NCI-H1417 (cell line): Measurements from ENCODE around the gene PGRMC2.

Source experiments
- DNase-seq, 3 experiments: peaks; one replicate each; lab custom pipeline; 2025; lab: John Stamatoyannopoulos, UW

Gene PGRMC2

GRCh38 chr4:128298852-128299251 lies 11.2 kb upstream of the PGRMC2 start:
- DNase-seq, result no peak

- no peak for DNase-seq
These were observed 10.6 kb upstream of the PGRMC2 start for GRCh38 chr4:128298146-128298758.

DNA sequence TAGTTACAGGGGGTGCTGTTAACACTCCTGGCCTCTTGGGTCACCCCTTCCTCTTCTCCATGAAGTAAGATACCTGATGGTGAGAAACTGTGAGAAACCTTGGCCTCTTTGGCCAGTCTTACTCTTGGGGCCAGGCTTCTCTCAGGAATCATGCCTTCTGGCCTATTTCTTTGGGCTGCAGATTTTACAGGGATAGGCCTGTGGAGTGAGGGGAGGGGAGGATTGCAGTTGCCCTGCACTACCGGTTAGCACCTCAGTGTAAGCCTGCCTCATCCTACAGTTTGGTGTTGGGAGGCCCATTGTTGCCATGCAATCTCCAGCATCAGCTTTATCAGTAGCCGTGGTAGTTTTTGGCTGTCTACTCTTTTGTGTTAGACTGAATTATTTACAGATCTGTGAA lies 7.6 kb upstream of the PGRMC2 start:
- no peak for DNase-seq

GRCh38 chr4:128294464-128294863 lies 6.9 kb upstream of the PGRMC2 start:
- no peak for DNase-seq

- no peak for DNase-seq
These were observed 4.7 kb upstream of the PGRMC2 start for GRCh38 chr4:128292349-128292748.

GRCh38 chr4:128291096-128291495 lies 3.5 kb upstream of the PGRMC2 start:
- DNase-seq, result no peak

DNA sequence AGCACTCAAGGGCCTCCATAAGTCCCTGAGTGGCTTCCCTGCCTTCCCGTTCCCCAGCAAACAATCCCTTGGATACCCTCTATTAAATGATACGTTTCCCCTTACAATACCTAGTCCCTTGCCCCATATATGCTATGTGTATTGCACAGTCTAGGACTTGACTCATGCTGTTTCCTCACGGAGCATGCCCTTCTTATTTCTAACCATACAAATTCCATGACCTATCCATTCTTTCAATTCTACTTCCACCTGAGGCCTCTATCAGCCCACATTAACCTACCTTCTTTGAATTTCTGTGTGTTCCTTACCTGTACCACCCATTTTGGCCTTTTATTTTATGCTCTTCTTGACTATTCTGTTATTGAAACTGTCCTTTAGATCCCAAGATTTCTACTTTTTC lies 2.9 kb upstream of the PGRMC2 start:
- DNase-seq, result no peak

- DNase-seq, result peak in 1 of 3 experiments; percentile 39
These were observed 2.0 kb upstream of the PGRMC2 start for GRCh38 chr4:128289523-128290158.

DNA sequence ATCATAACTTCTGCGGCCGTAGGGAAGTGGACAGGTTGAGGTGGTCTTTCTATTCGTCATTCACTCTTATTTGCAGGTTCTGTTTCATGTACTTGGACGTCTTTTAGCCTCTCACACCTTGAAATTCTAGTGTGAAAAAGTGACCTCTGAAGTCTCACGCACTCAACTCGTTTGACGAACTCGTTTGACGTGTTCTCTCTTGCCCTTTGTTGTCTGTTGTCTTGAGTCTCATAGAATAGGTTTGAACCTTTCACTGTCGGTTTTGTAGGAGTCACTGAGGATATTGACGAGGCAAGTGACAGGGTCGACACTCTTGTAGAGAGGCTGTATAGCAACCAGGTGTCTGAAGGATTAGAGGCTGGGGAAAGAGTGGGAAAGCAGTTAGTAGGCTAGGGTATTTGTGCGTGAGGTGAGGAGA lies 1.1 kb upstream of the PGRMC2 start:
- peak; percentile 31 to 92 (median 82) for DNase-seq

DNA sequence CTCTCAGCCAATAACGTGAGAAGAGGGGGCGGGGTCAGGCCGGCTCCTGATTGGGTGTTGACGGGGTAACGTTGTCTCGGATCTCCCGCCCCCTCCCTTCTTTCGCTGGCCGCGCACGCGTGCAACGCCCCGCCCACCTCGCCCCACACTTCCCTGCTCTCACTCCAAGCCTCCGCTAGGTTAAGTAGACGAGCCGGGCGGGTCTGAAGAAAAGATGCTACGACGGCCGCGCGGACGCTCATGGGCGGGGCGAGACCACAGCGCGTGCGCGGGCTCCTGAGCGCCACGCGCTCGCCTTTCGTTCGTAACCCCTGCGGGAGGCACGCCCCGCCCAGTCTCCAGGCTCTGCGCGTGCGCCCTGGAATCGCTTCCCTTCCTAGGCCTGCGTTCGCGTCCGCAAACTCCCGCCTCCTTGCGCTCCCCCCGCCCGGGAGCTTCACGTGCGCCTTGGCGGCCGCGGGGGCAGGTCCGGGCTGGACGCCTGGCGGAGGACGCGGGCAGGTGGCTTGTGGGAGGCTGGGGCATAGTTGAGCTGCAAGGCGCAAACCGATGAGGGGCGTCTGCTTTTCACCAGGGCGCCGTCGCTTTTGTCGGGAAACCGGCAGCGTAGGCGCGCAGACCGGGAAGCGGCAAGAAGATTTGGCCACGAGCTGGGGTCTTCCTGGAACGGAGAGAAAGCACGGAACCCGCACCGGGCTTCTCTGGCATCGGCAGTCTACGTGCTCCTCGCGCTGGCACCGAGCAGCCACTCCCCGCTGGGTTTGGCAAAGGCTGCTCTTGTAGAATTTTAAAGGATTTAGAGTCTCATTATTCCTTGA lies 467 bp upstream of the PGRMC2 start:
- peak; percentile 99 to 100 (median 100) for DNase-seq

GRCh38 chr4:128286474-128287058 lies 1.0 kb downstream of the PGRMC2 start:
- peak; percentile 2 to 67 (median 59) for DNase-seq

GRCh38 chr4:128285085-128285997 lies 2.3 kb downstream of the PGRMC2 start:
- DNase-seq, result peak in 1 of 3 experiments; percentile 24

DNA sequence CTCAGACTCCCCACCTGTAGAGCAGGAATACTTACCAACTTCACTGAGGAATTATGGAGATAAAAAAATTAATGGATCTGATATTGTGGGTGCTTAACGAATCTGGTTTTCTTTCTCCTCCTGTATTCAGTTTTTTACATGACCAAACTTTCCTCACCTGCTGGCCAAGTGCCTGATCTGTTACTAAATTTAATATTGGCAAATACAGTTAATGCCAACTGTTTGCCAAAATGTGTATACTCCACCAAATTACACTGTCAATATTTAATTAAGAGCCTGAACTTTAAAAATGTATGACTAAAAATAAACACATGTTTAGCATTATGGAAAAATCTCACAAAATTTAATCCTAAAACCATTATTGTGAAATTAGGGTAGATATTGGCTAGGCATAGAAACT lies 3.3 kb downstream of the PGRMC2 start:
- no peak for DNase-seq

- no peak for DNase-seq
These were observed 4.5 kb downstream of the PGRMC2 start for GRCh38 chr4:128283071-128283470.

GRCh38 chr4:128282516-128282915 lies 5.1 kb downstream of the PGRMC2 start:
- no peak for DNase-seq

DNA sequence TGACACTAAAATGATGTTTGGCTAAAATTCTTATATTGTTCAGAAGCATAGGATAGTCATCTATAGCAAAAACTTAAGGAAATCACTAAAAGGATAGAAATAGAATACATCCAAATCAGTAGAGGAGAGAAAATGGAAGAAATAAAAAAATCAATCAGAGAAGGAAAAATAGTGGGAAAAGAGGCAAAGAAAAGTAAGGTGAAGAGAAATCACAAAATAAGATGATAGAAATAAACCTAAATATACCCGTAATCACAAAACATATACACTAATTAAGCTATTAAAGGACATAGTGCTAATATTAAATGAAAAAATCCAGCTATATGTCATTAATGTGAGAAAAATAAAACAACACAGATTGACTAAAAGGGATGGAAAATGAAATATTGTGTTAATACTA lies 6.3 kb downstream of the PGRMC2 start:
- no peak for DNase-seq

DNA sequence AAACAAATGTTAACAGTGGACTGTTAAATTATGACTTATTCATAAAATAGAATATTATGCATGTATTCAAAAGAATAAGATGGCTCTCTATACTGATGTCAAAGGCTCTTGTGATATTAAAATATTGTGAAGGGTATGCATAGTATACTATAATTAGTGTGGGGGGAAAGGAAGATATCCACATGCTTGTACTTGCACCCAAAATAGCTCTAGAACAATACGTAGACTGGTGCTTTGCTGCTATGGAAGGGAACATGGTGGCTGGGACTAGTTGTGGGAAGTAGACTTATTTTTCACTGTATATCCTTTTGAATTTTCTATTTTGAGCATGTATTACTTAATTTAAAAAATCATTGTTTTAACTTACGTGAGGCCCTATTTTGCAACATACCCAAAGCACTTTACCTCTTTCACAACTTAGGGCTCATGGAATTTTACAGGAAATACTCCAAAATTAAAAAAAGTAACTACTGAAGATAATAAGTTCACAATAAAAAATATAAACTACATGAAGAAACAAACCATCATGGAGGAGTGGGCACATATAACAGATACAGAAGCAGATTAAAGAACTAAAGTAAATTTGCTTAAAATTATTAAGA lies 7.9 kb downstream of the PGRMC2 start:
- no peak for DNase-seq

DNA sequence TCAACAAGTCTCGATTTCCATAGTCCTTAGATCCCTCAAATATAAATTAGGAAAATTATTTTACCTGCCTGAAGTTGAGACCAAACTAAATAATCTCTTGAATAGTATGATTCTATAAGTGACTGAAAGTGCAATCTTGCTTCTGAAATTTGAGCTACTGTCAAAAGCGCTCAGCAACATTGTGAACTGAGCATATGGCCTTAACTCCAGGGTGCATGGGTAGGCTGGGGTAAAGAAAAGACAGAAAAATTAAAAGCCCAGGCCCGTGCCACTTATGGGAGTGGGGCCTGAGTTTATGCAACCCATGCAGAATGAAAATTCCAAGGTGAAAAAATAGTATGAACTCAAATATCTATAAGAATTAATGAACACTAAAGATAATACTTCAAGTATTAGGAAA lies 9.8 kb downstream of the PGRMC2 start:
- DNase-seq, result no peak

- no peak for DNase-seq
These were observed 12.3 kb downstream of the PGRMC2 start for GRCh38 chr4:128275346-128275745.

- no peak for DNase-seq
These were observed 16.1 kb downstream of the PGRMC2 start for GRCh38 chr4:128271551-128271950.

DNA sequence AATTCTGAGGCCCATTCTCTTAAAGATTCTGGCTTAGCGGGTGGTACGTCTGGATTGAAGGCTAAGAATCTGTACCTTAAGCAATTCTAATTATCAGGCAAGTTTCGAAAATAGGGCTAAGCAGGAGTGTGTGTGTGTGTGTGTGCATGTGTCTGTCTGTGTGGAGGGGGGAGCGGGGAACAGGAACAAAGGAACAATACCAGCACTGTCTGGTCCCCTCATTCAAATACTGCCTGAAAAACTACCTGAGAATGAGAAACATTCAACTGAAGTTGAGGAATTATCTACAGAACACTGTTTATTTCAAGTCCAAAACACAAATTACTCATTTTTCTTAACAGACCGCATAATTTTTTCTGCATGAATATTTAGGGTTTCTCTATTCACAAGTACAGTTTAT lies 18.6 kb downstream of the PGRMC2 start:
- no peak for DNase-seq
